HG03025 (cell line): ENCODE results near the gene BUB3.
"Not testable (repeated sequence)": the region's sequence is repeated elsewhere in the genome, so short reads cannot be mapped to it uniquely, and the experiment has no call there.

ENCODE experiments used
- ATAC-seq: cut with Tn5 transposase; IDR thresholded peaks from one replicate; pipeline ENCODE4 v1.9.1; 2021; ENCODE audit warnings: mild to moderate bottlenecking, moderate library complexity; ENCODE audit not compliant: unreplicated experiment, low FRiP score

BUB3 gene

GRCh38 chr10:123153486-123154091, 613 bp upstream of the BUB3 start:
- no peak for ATAC-seq

GRCh38 chr10:123154711-123155505, 706 bp downstream of the BUB3 start:
- peak; percentile 30 for ATAC-seq

- no peak for ATAC-seq
Measured at GRCh38 chr10:123156078-123156477, 1.9 kb downstream of the BUB3 start.

- no peak for ATAC-seq
Measured at GRCh38 chr10:123157210-123157609, 3.0 kb downstream of the BUB3 start.

GRCh38 chr10:123158682-123159081, 4.5 kb downstream of the BUB3 start:
- no peak for ATAC-seq

- ATAC-seq: no peak
Measured at GRCh38 chr10:123160311-123160980, 6.2 kb downstream of the BUB3 start.

GRCh38 chr10:123164319-123164718, 10.1 kb downstream of the BUB3 start:
- no peak for ATAC-seq

GRCh38 chr10:123165445-123166072, 11.4 kb downstream of the BUB3 start:
- ATAC-seq: no peak

GRCh38 chr10:123166618-123167017, 12.4 kb downstream of the BUB3 start:
- no peak for ATAC-seq

GRCh38 chr10:123170961-123171360, 16.8 kb downstream of the BUB3 start:
- no peak for ATAC-seq

- not testable (repeated sequence) for ATAC-seq
Measured at GRCh38 chr10:123171616-123172015, 17.4 kb downstream of the BUB3 start.

- no peak for ATAC-seq
Measured at GRCh38 chr10:123175389-123176387, 21.5 kb downstream of the BUB3 start.

GRCh38 chr10:123178390-123178789, 24.2 kb downstream of the BUB3 start:
- not testable (repeated sequence) for ATAC-seq

GRCh38 chr10:123180101-123181090, 26.2 kb downstream of the BUB3 start:
- no peak for ATAC-seq

GRCh38 chr10:123183724-123184123, 29.5 kb downstream of the BUB3 start:
- ATAC-seq: no peak

GRCh38 chr10:123187781-123188180, 33.6 kb downstream of the BUB3 start:
- no peak for ATAC-seq

GRCh38 chr10:123191886-123192285, 37.7 kb downstream of the BUB3 start:
- no peak for ATAC-seq

- no peak for ATAC-seq
Measured at GRCh38 chr10:123194056-123194455, 39.9 kb downstream of the BUB3 start.

- ATAC-seq: no peak
Measured at GRCh38 chr10:123200531-123200930, 46.3 kb downstream of the BUB3 start.
